ENCODE results near the gene PLXDC2. TPM values are rescaled to one million over a fixed set of nuclear protein-coding genes. Genes with fewer than 3 reads are reported as not detected.

PLXDC2 gene
- total RNA-seq, 1 experiment from 2014 or later, result 38.7 TPM

DNA sequence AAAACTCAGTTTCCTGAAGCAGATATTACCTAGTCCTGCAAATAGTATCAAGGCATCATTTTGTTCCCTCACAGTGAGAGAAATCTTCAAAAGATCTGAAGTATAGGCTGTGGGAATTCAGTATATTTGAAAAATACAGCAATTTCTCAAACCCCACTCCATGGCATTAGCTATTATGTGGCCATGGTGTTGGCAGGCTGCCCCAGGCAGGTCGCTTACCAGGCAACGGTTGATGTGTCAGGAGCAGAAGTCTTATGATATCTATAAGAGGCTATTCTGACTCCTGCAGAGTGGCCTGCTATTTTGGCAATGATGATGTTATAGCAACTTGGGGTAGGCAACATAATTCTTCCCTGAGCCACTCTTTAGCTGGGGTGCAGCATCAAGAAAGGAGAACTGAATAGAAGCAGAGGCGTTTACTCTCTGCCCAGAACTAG, 187.9 kb downstream of the PLXDC2 start:
- no peak overlapping the region for H2AK5ac ChIP-seq (ENCODE audit: insufficient read length, low read length)
- no peak overlapping the region for H3K18ac ChIP-seq (ENCODE audit: insufficient read length, low read depth, low read length)
- H3K79me1 ChIP-seq (ENCODE audit: insufficient read depth, low read depth, low read length, poor library complexity, severe bottlenecking), result peaks cover 3% of the 10 kb centered on the region
- no peak overlapping the region for H3K4me2 ChIP-seq (ENCODE audit: insufficient read depth, insufficient read length, low read length)
- H3K23ac ChIP-seq (ENCODE audit: insufficient read length, low read depth, low read length), result no peak overlapping the region
- no peaks in the 10 kb centered on the region for H3K9me3 ChIP-seq (ENCODE audit: control insufficient read depth, low read depth, low read length)
- no peak overlapping the region for H2BK5ac ChIP-seq (ENCODE audit: insufficient read length, low read length)
- no peak for DNase-seq
- no peak overlapping the region for H2BK20ac ChIP-seq (ENCODE audit: low read depth, low read length, poor library complexity, severe bottlenecking)
- no peak overlapping the region for H2AFZ ChIP-seq (ENCODE audit: low read length)
- no peak overlapping the region for H2BK12ac ChIP-seq (ENCODE audit: insufficient read length, low read depth, low read length)
- H3K4me3 Mint-ChIP-seq, result no peak overlapping the region
- no peak overlapping the region for H2BK120ac ChIP-seq (ENCODE audit: low read depth, low read length, poor library complexity, severe bottlenecking)
- no peak overlapping the region for H4K8ac ChIP-seq (replicated peaks; ENCODE audit: insufficient read length, low read depth, low read length)
- no CpG with 5 or more reads among the region's 3 CpGs for WGBS (ENCODE audit: extremely low coverage, insufficient read length, low lambda C conversion rate)
- peaks cover 4% of the 10 kb centered on the region; the same call in 1 of the 2 replicates for H3K4me1 ChIP-seq (ENCODE audit: insufficient read depth, low read length)
- H3K36me3 Mint-ChIP-seq (ENCODE audit: insufficient read depth in 1 of 3, low read depth in 3 of 3), result peaks cover 14 to 25% (median 19%) of the 10 kb centered on the region in 3 experiments
- no peaks in the 10 kb centered on the region for H3K23me2 ChIP-seq (ENCODE audit: insufficient read length, low read depth, low read length, poor library complexity, severe bottlenecking)
- H2BK15ac ChIP-seq (ENCODE audit: low read depth, low read length), result no peak overlapping the region
- H3K27me3 ChIP-seq (ENCODE audit: insufficient read depth, low read length), result no peaks in the 10 kb centered on the region
- H3K9me3 Mint-ChIP-seq, result no peaks in the 10 kb centered on the region
- H3K14ac ChIP-seq (ENCODE audit: insufficient read depth, low read length), result no peak overlapping the region
- H4K5ac ChIP-seq (ENCODE audit: insufficient read length, low read depth, low read length), result no peak overlapping the region
- H3K4ac ChIP-seq (ENCODE audit: low read depth, low read length), result no peak overlapping the region
- H3K27ac Mint-ChIP-seq, result peak overlapping the region in 1 of 3 experiments; percentile 75; a peak in 2 of 7 replicates
- no peaks in the 10 kb centered on the region for H3K27me3 Mint-ChIP-seq (ENCODE audit: low read depth)
- no peak overlapping the region for H3K27ac ChIP-seq (ENCODE audit: insufficient read length, low read depth, low read length)
- no peaks in the 10 kb centered on the region for H4K20me1 ChIP-seq (ENCODE audit: control insufficient read depth, insufficient read depth, insufficient read length)
- H3K4me1 Mint-ChIP-seq, result peaks cover 41 to 42% of the 10 kb centered on the region in 2 experiments
- peaks cover 8% of the 10 kb centered on the region; the same call in 1 of the 2 replicates for H3K79me2 ChIP-seq (ENCODE audit: insufficient read depth, low read length)
- H3T11ph ChIP-seq (ENCODE audit: low read length), result no peak overlapping the region
- no peak overlapping the region for H3K9ac ChIP-seq (ENCODE audit: extremely low read depth, insufficient read length, low read length)
- H3K56ac ChIP-seq (ENCODE audit: insufficient read length, low read depth, low read length), result no peak overlapping the region
- H4K91ac ChIP-seq (ENCODE audit: insufficient read length, low read depth, low read length), result no peak overlapping the region
- TF ChIP-seq, protein P1, sequence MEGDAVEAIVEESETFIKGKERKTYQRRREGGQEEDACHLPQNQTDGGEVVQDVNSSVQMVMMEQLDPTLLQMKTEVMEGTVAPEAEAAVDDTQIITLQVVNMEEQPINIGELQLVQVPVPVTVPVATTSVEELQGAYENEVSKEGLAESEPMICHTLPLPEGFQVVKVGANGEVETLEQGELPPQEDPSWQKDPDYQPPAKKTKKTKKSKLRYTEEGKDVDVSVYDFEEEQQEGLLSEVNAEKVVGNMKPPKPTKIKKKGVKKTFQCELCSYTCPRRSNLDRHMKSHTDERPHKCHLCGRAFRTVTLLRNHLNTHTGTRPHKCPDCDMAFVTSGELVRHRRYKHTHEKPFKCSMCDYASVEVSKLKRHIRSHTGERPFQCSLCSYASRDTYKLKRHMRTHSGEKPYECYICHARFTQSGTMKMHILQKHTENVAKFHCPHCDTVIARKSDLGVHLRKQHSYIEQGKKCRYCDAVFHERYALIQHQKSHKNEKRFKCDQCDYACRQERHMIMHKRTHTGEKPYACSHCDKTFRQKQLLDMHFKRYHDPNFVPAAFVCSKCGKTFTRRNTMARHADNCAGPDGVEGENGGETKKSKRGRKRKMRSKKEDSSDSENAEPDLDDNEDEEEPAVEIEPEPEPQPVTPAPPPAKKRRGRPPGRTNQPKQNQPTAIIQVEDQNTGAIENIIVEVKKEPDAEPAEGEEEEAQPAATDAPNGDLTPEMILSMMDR (conservative IDR thresholded peaks at IDR 0.05), result no peak

Measured in H9 (cell line).